ENCODE measurements around the gene CCT6A.

DNA sequence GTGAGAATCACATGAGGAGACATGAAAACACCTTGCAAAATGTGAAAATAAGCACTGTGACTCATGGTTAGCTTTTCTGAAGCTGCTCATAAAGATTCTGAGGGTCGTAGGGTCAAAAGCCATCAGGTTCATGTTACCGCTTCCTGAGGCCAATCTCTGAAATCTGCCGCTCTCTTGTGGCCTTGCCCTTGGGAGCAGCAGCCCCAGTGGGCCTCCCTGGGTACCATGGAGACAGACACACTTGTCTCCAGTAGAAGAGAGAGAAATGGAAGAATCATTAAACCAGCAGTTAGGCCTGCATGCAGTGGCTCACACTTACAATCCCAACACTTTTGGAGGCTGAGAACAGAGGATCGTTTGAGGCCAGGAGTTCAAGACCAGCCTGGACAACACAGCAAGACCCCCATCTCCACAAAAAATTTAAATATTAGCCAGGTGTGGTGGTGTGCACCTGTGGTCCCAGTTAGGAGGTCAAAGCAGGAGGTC is 44.4 kb upstream of the CCT6A start:
- TF ChIP-seq, protein P1, sequence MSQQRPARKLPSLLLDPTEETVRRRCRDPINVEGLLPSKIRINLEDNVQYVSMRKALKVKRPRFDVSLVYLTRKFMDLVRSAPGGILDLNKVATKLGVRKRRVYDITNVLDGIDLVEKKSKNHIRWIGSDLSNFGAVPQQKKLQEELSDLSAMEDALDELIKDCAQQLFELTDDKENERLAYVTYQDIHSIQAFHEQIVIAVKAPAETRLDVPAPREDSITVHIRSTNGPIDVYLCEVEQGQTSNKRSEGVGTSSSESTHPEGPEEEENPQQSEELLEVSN (IDR thresholded peaks at IDR 0.05; ENCODE audit: borderline replicate concordance, low read depth), result no peak
- TF ChIP-seq, protein P2, sequence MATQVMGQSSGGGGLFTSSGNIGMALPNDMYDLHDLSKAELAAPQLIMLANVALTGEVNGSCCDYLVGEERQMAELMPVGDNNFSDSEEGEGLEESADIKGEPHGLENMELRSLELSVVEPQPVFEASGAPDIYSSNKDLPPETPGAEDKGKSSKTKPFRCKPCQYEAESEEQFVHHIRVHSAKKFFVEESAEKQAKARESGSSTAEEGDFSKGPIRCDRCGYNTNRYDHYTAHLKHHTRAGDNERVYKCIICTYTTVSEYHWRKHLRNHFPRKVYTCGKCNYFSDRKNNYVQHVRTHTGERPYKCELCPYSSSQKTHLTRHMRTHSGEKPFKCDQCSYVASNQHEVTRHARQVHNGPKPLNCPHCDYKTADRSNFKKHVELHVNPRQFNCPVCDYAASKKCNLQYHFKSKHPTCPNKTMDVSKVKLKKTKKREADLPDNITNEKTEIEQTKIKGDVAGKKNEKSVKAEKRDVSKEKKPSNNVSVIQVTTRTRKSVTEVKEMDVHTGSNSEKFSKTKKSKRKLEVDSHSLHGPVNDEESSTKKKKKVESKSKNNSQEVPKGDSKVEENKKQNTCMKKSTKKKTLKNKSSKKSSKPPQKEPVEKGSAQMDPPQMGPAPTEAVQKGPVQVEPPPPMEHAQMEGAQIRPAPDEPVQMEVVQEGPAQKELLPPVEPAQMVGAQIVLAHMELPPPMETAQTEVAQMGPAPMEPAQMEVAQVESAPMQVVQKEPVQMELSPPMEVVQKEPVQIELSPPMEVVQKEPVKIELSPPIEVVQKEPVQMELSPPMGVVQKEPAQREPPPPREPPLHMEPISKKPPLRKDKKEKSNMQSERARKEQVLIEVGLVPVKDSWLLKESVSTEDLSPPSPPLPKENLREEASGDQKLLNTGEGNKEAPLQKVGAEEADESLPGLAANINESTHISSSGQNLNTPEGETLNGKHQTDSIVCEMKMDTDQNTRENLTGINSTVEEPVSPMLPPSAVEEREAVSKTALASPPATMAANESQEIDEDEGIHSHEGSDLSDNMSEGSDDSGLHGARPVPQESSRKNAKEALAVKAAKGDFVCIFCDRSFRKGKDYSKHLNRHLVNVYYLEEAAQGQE (IDR thresholded peaks at IDR 0.05), result no peak
- no peak for TF ChIP-seq RFX5 (IDR thresholded peaks at IDR 0.05)
- TF ChIP-seq, protein P3, sequence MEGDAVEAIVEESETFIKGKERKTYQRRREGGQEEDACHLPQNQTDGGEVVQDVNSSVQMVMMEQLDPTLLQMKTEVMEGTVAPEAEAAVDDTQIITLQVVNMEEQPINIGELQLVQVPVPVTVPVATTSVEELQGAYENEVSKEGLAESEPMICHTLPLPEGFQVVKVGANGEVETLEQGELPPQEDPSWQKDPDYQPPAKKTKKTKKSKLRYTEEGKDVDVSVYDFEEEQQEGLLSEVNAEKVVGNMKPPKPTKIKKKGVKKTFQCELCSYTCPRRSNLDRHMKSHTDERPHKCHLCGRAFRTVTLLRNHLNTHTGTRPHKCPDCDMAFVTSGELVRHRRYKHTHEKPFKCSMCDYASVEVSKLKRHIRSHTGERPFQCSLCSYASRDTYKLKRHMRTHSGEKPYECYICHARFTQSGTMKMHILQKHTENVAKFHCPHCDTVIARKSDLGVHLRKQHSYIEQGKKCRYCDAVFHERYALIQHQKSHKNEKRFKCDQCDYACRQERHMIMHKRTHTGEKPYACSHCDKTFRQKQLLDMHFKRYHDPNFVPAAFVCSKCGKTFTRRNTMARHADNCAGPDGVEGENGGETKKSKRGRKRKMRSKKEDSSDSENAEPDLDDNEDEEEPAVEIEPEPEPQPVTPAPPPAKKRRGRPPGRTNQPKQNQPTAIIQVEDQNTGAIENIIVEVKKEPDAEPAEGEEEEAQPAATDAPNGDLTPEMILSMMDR (IDR thresholded peaks at IDR 0.05), result no peak
- TF ChIP-seq, protein P4, sequence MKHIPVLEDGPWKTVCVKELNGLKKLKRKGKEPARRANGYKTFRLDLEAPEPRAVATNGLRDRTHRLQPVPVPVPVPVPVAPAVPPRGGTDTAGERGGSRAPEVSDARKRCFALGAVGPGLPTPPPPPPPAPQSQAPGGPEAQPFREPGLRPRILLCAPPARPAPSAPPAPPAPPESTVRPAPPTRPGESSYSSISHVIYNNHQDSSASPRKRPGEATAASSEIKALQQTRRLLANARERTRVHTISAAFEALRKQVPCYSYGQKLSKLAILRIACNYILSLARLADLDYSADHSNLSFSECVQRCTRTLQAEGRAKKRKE (CRISPR knock-in tag; IDR thresholded peaks at IDR 0.05; ENCODE audit: low read depth), result no peak
